Chondrocyte (in vitro differentiated cells): ENCODE results near the gene KYAT1. TPM values are rescaled to one million over a fixed set of nuclear protein-coding genes. Genes with fewer than 3 reads are reported as not detected.

Experiments used
- DNase-seq: peaks from one replicate; pipeline ENCODE4 v3.0.0; 2021; ENCODE audit warnings: mixed read lengths, low spot score
- H3K27ac Mint-ChIP-seq: one replicate; pipeline ENCODE4 v1.8.0; 2021; ENCODE audit warnings: mild to moderate bottlenecking, moderate library complexity, mixed read lengths; ENCODE audit not compliant: unreplicated experiment
- H3K27me3 Mint-ChIP-seq: 2 replicates; pipeline ENCODE4 v1.8.0; 2021; ENCODE audit warnings: low read depth, mixed read lengths
- H3K36me3 Mint-ChIP-seq: 2 replicates; pipeline ENCODE4 v1.8.0; 2021; ENCODE audit warnings: low read depth, mixed read lengths
- H3K4me1 Mint-ChIP-seq: 2 replicates; pipeline ENCODE4 v1.8.0; 2021; ENCODE audit warnings: low read depth, mild to moderate bottlenecking, mixed read lengths
- H3K4me3 Mint-ChIP-seq: one replicate; pipeline ENCODE4 v1.8.0; 2021; ENCODE audit warnings: mild to moderate bottlenecking, moderate library complexity, mixed read lengths; ENCODE audit not compliant: unreplicated experiment
- H3K9me3 Mint-ChIP-seq: 2 replicates; pipeline ENCODE4 v1.8.0; 2021; ENCODE audit warnings: low read depth, mixed read lengths
- total RNA-seq: library from RNA; stranded (reverse); gene quantifications from 3 replicates; pipeline ENCODE4 v1.2.1, GENCODE V29; 2021
- TF ChIP-seq, protein P1 (sequence below): fragments of 200-600 bp; sonication (generic); IDR thresholded peaks from 2 replicates; pipeline ENCODE4 v1.5.0; 2021; ENCODE audit warnings: antibody characterized with exemption, mild to moderate bottlenecking, moderate library complexity

Gene KYAT1
- total RNA-seq, 1 donor from 2014 or later = 3.6 TPM

DNA sequence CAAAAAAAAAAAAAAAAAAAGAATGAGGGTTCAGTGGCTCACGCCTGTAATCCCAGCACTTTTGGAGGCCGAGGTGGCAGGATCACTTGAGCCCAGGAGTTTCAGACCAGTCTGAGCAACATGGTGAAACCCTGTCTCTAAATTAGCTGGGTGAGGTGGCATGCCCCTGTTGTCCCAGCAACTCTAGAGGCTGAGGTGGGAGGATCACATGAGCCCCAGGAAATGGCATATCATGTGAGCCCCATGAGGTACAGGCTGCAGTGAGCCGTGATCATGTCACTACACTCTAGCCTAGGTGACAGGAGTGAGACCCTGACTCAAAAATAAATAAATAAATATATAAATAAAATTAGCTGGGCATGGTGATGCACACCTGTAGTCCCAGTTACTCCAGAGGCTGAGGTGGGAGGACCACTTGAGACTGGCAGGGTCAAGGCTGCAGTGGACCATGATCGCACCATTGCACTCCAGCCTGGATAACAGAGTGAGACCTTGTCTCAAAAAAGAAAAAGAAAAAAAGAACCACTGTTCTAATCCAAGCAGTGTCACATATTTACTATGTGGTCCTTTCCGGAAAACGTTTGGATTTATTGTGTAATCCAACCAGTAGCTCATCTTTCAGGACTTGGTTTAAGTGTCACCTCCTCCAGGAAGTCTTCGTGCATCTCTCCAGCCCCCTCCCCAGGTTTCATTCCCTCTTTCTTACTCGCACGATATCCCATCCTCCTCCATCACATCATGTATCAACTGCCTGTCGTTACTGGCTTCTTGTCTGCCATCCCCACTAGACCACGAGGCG, 39.9 kb downstream of the KYAT1 start:
- peaks cover 10% of the 10 kb centered on the region for H3K4me1 Mint-ChIP-seq
- no peak overlapping the region for H3K4me3 Mint-ChIP-seq
- peaks cover 6% of the 10 kb centered on the region for H3K36me3 Mint-ChIP-seq
- TF ChIP-seq, protein P1, sequence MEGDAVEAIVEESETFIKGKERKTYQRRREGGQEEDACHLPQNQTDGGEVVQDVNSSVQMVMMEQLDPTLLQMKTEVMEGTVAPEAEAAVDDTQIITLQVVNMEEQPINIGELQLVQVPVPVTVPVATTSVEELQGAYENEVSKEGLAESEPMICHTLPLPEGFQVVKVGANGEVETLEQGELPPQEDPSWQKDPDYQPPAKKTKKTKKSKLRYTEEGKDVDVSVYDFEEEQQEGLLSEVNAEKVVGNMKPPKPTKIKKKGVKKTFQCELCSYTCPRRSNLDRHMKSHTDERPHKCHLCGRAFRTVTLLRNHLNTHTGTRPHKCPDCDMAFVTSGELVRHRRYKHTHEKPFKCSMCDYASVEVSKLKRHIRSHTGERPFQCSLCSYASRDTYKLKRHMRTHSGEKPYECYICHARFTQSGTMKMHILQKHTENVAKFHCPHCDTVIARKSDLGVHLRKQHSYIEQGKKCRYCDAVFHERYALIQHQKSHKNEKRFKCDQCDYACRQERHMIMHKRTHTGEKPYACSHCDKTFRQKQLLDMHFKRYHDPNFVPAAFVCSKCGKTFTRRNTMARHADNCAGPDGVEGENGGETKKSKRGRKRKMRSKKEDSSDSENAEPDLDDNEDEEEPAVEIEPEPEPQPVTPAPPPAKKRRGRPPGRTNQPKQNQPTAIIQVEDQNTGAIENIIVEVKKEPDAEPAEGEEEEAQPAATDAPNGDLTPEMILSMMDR = no peak
- no peaks in the 10 kb centered on the region for H3K27me3 Mint-ChIP-seq
- no peak overlapping the region for H3K27ac Mint-ChIP-seq
- no peaks in the 10 kb centered on the region for H3K9me3 Mint-ChIP-seq
- no peak for DNase-seq

DNA sequence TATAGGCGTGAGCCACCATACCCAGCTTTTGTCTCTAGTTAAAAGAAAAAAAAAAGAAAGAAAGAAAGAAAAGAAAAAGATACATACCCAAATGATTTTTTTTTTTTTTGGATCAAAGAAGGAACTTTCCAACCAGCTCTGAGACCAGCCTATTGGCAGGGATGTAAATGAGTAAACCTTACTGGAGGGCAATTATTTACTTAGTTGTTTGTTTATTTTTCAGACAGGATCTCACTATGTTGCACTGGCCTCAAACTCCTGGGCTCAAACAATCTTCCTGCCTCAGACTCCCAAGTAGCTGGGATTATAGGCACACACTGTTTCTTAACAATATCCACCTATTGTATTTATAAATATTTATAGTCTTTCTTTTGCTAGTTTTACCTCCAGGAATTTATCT, 41.2 kb downstream of the KYAT1 start:
- Mint-ChIP-seq H3K4me3 (no peak overlapping the region), H3K36me3 (peaks cover 6% of the 10 kb centered on the region), H3K27ac (no peak overlapping the region), H3K9me3 (no peaks in the 10 kb centered on the region), H3K27me3 (no peaks in the 10 kb centered on the region), H3K4me1 (peaks cover 8% of the 10 kb centered on the region)
- DNase-seq = no peak
- TF ChIP-seq, protein P1 = no peak

DNA sequence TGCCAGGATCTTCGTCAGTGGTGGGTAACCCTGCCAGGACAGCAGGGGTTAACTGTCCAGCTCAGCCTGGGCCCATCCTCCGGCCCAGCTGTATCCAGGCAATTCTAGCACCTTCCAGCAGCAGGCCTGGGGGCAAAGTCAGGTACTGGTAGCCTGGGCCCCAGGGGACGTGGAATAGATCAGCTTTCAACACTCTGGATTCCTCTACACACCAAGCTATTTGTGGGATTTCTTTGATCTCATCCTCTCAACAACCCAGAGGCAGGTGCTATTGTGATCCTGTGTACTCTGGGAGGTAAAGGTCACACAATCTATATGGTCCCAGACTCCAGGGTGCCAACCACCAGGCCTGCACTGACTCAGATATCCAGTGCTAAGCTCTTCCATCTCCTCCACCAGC, 43.4 kb downstream of the KYAT1 start:
- no peak overlapping the region for H3K4me3 Mint-ChIP-seq
- DNase-seq = no peak
- peaks cover 8% of the 10 kb centered on the region for H3K36me3 Mint-ChIP-seq
- no peaks in the 10 kb centered on the region for H3K4me1 Mint-ChIP-seq
- H3K9me3 Mint-ChIP-seq = no peaks in the 10 kb centered on the region
- TF ChIP-seq, protein P1 = no peak
- H3K27ac Mint-ChIP-seq = no peak overlapping the region
- H3K27me3 Mint-ChIP-seq = no peaks in the 10 kb centered on the region

DNA sequence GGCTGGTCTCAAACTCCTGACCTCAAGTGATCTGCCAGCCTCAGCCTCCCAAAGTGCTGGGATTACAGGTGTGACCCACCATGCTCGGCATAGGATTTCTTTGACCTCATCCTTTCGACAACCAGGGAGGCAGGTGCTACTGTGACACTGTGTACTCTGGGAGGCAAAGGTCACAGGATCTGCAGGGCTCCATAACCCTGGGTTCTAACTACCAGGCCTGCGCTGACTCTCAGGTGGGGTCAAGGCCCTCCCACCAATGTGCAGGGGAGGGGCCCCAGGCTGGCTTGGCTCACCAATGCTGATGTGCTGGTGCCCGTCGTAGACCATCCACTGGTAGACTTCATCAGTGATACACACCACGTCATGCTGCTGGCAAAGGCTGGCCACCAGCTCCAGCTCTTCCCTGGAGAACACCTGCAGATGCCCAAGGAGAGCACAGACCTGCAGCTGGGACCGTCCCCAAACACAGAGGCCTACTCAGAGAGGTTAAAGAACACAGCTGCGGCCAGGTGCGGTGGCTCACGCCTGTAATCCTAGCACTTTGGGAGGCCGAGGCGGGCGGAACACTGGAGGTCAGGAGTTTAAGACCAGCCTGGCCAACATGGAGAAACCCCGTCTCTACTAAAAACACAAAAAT, 45.1 kb downstream of the KYAT1 start:
- DNase-seq = no peak
- Mint-ChIP-seq H3K4me1 (no peaks in the 10 kb centered on the region), H3K27ac (no peak overlapping the region), H3K4me3 (no peak overlapping the region), H3K36me3 (peaks cover 5% of the 10 kb centered on the region), H3K27me3 (no peaks in the 10 kb centered on the region), H3K9me3 (no peaks in the 10 kb centered on the region)
- TF ChIP-seq, protein P1 = no peak

DNA sequence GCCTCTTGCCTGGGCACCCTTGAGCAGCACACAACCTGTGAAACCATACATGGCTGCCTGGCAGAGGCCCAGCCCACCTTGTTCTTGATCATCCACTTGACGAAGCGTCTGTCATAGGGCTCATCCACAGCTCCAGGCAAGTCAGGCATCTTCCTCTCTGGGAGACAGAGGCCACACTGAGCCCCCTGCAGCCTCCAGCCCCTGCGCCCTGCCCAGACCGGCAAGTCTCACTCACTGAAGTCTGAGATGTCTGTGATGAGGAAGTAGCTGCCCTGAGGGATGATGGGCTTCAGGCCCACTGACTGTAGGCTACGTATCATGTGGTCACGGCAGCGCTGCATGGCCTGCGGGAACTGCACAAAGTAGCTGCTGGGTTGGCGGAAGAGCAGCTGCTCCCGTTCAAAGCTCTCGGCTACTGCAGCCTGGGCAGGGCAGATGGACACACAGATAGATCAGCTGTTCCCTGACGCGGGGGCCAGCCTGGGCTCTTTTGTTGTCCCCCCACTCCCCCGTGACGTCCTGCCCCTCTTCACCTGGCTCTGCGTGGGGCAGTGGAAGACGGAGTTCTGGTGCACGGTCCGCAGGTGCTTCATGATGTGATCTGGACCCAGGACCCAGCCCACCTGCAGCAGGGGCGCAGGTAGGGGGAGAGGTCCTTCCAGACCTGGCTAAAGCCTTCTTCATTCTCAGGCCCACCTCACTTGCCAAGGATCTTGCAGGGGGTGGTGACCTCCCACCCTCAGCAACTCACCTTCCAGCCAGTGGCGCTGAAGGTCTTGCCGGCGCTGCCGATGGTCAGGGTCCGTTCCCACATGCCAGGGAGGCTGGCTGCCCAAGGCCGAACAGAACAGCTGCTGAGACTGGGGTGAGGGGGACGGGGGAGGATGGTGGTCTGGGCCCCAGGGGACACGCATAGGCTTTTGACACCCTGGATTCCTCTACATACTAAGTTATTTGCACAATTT, 46.2 kb downstream of the KYAT1 start:
- H3K9me3 Mint-ChIP-seq = no peaks in the 10 kb centered on the region
- peaks cover 5% of the 10 kb centered on the region for H3K36me3 Mint-ChIP-seq
- H3K4me3 Mint-ChIP-seq = no peak overlapping the region
- TF ChIP-seq, protein P1 = no peak
- no peaks in the 10 kb centered on the region for H3K4me1 Mint-ChIP-seq
- H3K27me3 Mint-ChIP-seq = no peaks in the 10 kb centered on the region
- no peak for DNase-seq
- H3K27ac Mint-ChIP-seq = no peak overlapping the region
